K562 (cell line): Measurements from ENCODE around the gene CLDN12. TPM values are rescaled to one million over a fixed set of nuclear protein-coding genes. Genes with fewer than 3 reads are reported as not detected.

Experiments used
- ATF1 ChIP-seq, 2 experiments: fragments of 450-650 bp in 1 of 2; IDR thresholded peaks; 2 replicates each; pipeline ENCODE4 v1.6.1; 2016; ENCODE audit warnings: missing compliant biosample characterization in 1 of 2, missing genetic modification characterization in 1 of 2
- CCNT2 ChIP-seq: IDR thresholded peaks from 2 replicates; pipeline ENCODE4 v1.6.1; 2011; ENCODE audit warnings: borderline replicate concordance, low read depth, mild to moderate bottlenecking, moderate library complexity, mixed read lengths, low read length; ENCODE audit not compliant: insufficient read length; ENCODE audit errors: extremely low read depth
- LCOR ChIP-seq: sonication (generic); formaldehyde crosslinking; IDR thresholded peaks from 2 replicates; pipeline ENCODE4 v1.8.0; 2022; ENCODE audit warnings: mild to moderate bottlenecking, missing genetic modification reagents
- MYNN ChIP-seq, 2 experiments: sonication (generic); formaldehyde crosslinking in 1 of 2; IDR thresholded peaks; 2 replicates each; pipeline versions ENCODE4 v1.5.0 to v1.6.1; 2016 to 2020; ENCODE audit warnings: antibody characterized with exemption in 1 of 2, missing genetic modification reagents in 1 of 2
- NCOR1 ChIP-seq: fragments of 450-650 bp; IDR thresholded peaks from 2 replicates; pipeline ENCODE4 v1.6.1; 2016; ENCODE audit warnings: mild to moderate bottlenecking, moderate library complexity
- POLR2B ChIP-seq: fragments of 450-650 bp; IDR thresholded peaks from 2 replicates; pipeline ENCODE4 v1.6.1; 2018; ENCODE audit warnings: low read depth; ENCODE audit not compliant: partially characterized antibody
- RBM15 ChIP-seq: fragments of 200-400 bp; formaldehyde crosslinking; IDR thresholded peaks from 2 replicates; pipeline ENCODE4 v1.6.1; 2018; ENCODE audit warnings: mild to moderate bottlenecking, low read length, moderate library complexity; ENCODE audit not compliant: insufficient read depth
- RBM34 ChIP-seq: fragments of 200-400 bp; formaldehyde crosslinking; IDR thresholded peaks from 2 replicates; pipeline ENCODE4 v1.6.1; 2018; ENCODE audit warnings: low read length, borderline replicate concordance; ENCODE audit not compliant: insufficient read depth
- SAP30 ChIP-seq: fragments of 200-600 bp; sonication (generic); IDR thresholded peaks from 2 replicates; pipeline ENCODE4 v1.6.1; 2012; ENCODE audit warnings: borderline replicate concordance, low read depth, mild to moderate bottlenecking, moderate library complexity, low read length, control low read depth, inconsistent platforms; ENCODE audit not compliant: insufficient read depth, poor library complexity, severe bottlenecking
- SMARCA4 ChIP-seq: fragments of 450-650 bp; IDR thresholded peaks from 2 replicates; pipeline ENCODE4 v1.6.1; 2016
- STAG1 ChIP-seq: sonication (generic); formaldehyde crosslinking; IDR thresholded peaks from 2 replicates; pipeline ENCODE4 v1.5.0; 2020; ENCODE audit warnings: missing genetic modification reagents, borderline replicate concordance
- YY1 ChIP-seq, 3 experiments: IDR thresholded peaks; 2 replicates each; pipeline ENCODE4 v1.6.1; 2011; ENCODE audit warnings: low read length in 2 of 3, mild to moderate bottlenecking in 2 of 3, moderate library complexity in 2 of 3, borderline replicate concordance in 1 of 3, control low read depth in 1 of 3, low read depth in 1 of 3; ENCODE audit not compliant: insufficient read depth in 3 of 3, insufficient replicate concordance in 2 of 3, control insufficient read depth in 1 of 3, insufficient read length in 1 of 3; ENCODE audit errors: extremely low read depth in 1 of 3
- ZNF41 ChIP-seq: fragments of 250-450 bp; sonication (Bioruptor Pico); conservative IDR thresholded peaks from 2 replicates; pipeline ENCODE4 v1.4.0; 2020; ENCODE audit warnings: mild to moderate bottlenecking
- polyA plus RNA-seq, 8 experiments: library from polyadenylated mRNA; depleted of rRNA in 4 of 8; stranded (reverse) in 5 of 8; unstranded in 3 of 8; fragments of >200 nt; fragmentation: Nextera tagmentation in 2 of 8; fragmentation: Illumina TruSeq in 1 of 8; extraction: Ambion mirVana in 2 of 8; extraction: Trizol in 1 of 8; gene quantifications; 2 replicates each; pipeline versions ENCODE4 v1.2.1 to v1.2.3, GENCODE V29; 2011 to 2014; ENCODE audit warnings: inconsistent platforms in 1 of 8, missing spikeins in 1 of 8
- total RNA-seq, 7 experiments: library from RNA; depleted of rRNA in 6 of 7; stranded (reverse); fragments of >200 nt in 6 of 7; fragmentation: Illumina TruSeq in 2 of 7; extraction: Trizol in 2 of 7; gene quantifications; 2 replicates each; pipeline versions ENCODE4 v1.2.1 to v1.2.3, GENCODE V29; 2011 to 2021; ENCODE audit warnings: low replicate concordance in 1 of 7
- TF ChIP-seq, protein P1 (sequence below): sonication (generic); IDR thresholded peaks from 2 replicates; pipeline ENCODE4 v1.6.1; 2016
- TF ChIP-seq, protein P2 (sequence below): fragments of 250-450 bp; sonication (Bioruptor Pico); IDR thresholded peaks from 2 replicates; pipeline ENCODE4 v1.5.0; 2021
- TF ChIP-seq, protein P3 (sequence below): IDR thresholded peaks from 2 replicates; pipeline ENCODE4 v1.6.1; 2014; ENCODE audit warnings: antibody characterized with exemption
- TF ChIP-seq, protein P4 (sequence below), 2 experiments: fragments of 450-650 bp; conservative IDR thresholded peaks; 2 replicates each; pipeline ENCODE4 v1.6.1; 2017; ENCODE audit warnings: mild to moderate bottlenecking in 2 of 2, moderate library complexity in 2 of 2

The CLDN12 gene
- total and polyA plus RNA-seq, 9 of the 15 experiments (the other 6 are each of a cell fraction or from before 2014, with no cell fraction given), result 5.8 to 42.2 (median 15.8) TPM

DNA sequence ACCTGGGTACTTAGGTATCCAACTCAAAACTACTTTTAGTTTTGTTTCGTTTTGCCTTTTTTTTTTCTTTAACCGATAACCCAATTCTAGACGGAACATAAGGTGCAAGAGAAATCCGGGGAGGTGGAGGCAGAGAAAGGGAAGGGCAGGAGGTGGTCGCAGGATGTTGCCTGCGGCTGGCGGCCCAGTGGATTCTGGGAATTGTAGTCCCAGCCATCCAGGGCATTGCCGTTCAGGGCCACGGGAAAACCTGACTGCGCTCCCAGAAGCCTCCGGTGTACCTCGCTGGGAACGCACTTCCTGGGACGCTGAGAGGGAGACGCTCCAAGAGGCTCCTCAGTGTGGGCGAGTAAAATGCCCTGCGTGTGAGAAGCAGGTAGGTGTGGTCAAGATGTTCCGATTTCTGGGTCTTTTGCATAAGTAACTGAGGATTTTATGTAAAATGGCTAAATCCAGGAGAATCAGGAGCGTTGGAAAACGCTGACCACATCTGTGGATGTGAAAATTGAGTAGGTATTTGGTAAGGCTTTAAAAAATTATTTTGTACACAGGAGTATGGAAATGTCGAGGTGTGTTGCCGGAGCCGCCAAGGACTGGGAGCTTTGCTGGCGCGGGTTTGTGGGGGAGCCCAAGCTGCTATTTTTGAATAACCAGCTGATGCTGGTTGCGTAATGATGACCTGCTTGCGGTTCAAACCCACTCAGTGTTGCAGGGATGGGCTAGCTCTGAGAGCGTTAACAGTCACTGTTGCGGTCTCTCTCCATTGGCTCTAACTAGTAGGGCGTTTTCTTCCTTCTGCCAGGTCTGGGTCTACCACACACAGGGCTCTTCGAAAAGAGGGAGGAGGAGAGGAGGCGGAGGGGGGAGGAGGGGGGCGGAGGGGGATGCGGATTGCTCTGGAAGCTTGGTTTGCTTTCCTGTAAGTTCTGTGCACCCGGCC is at the start of gene CLDN12 (continued):
- TF ChIP-seq RBM15 (no peak), LCOR (CRISPR knock-in tag) (0 out of 2 replicates have a peak, but pooled peaks have one; percentile 65), CCNT2 (peak; percentile 27), POLR2B (peak; percentile 83), SAP30 (peak; percentile 65), ZNF41 (CRISPR knock-in tag) (no peak), YY1 (IDR thresholded peaks at IDR 0.05; ENCODE audit: borderline replicate concordance in 1 of 3, control insufficient read depth in 1 of 3, extremely low read depth in 1 of 3, insufficient read depth in 3 of 3, insufficient read length in 1 of 3, insufficient replicate concordance in 2 of 3, low read depth in 1 of 3, low read length in 2 of 3) (peak in 1 of 3 experiments; percentile 56), RBM34 (no peak), SMARCA4 (peak; percentile 69), MYNN (IDR thresholded peaks at IDR 0.05) (peak; percentile 39; the same call in 1 of the 2 replicates), MYNN (CRISPR knock-in tag; IDR thresholded peaks at IDR 0.05) (no peak), ATF1 (CRISPR knock-in tag; IDR thresholded peaks at IDR 0.05) (no peak), ATF1 (tag; IDR thresholded peaks at IDR 0.05) (peak; percentile 93), NCOR1 (peak; percentile 58), STAG1 (CRISPR knock-in tag) (no peak)
- TF ChIP-seq, protein P1, sequence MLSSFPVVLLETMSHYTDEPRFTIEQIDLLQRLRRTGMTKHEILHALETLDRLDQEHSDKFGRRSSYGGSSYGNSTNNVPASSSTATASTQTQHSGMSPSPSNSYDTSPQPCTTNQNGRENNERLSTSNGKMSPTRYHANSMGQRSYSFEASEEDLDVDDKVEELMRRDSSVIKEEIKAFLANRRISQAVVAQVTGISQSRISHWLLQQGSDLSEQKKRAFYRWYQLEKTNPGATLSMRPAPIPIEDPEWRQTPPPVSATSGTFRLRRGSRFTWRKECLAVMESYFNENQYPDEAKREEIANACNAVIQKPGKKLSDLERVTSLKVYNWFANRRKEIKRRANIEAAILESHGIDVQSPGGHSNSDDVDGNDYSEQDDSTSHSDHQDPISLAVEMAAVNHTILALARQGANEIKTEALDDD, result peak; percentile 88
- TF ChIP-seq, protein P2, sequence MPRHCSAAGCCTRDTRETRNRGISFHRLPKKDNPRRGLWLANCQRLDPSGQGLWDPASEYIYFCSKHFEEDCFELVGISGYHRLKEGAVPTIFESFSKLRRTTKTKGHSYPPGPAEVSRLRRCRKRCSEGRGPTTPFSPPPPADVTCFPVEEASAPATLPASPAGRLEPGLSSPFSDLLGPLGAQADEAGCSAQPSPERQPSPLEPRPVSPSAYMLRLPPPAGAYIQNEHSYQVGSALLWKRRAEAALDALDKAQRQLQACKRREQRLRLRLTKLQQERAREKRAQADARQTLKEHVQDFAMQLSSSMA (CRISPR knock-in tag), result no peak
- TF ChIP-seq, protein P3, sequence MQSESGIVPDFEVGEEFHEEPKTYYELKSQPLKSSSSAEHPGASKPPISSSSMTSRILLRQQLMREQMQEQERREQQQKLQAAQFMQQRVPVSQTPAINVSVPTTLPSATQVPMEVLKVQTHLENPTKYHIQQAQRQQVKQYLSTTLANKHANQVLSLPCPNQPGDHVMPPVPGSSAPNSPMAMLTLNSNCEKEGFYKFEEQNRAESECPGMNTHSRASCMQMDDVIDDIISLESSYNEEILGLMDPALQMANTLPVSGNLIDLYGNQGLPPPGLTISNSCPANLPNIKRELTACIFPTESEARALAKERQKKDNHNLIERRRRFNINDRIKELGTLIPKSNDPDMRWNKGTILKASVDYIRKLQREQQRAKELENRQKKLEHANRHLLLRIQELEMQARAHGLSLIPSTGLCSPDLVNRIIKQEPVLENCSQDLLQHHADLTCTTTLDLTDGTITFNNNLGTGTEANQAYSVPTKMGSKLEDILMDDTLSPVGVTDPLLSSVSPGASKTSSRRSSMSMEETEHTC, result peak; percentile 88
- TF ChIP-seq, protein P4, sequence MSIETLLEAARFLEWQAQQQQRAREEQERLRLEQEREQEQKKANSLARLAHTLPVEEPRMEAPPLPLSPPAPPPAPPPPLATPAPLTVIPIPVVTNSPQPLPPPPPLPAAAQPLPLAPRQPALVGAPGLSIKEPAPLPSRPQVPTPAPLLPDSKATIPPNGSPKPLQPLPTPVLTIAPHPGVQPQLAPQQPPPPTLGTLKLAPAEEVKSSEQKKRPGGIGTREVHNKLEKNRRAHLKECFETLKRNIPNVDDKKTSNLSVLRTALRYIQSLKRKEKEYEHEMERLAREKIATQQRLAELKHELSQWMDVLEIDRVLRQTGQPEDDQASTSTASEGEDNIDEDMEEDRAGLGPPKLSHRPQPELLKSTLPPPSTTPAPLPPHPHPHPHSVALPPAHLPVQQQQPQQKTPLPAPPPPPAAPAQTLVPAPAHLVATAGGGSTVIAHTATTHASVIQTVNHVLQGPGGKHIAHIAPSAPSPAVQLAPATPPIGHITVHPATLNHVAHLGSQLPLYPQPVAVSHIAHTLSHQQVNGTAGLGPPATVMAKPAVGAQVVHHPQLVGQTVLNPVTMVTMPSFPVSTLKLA (conservative IDR thresholded peaks at IDR 0.05), result peak; percentile 58 to 77; a peak in 3 of 4 replicates
